ENCODE results near the gene PAFAH1B1. TPM values are rescaled to one million over a fixed set of nuclear protein-coding genes. Genes with fewer than 3 reads are reported as not detected.

PAFAH1B1 gene
- total RNA-seq, 4 donors from 2014 or later, result 24.1 to 145 (median 98.8) TPM

GRCh38 chr17:2609091-2609490 lies 15.6 kb downstream of the PAFAH1B1 start:
- no peak for TF ChIP-seq EP300 (IDR thresholded peaks at IDR 0.05; ENCODE audit: low read depth)
- TF ChIP-seq POLR2A (IDR thresholded peaks at IDR 0.05), result no peak
- no peak for TF ChIP-seq POLR2AphosphoS5 (IDR thresholded peaks at IDR 0.05)
- no peak for TF ChIP-seq CTCF (IDR thresholded peaks at IDR 0.05)
- Histone ChIP-seq H3K27me3 (no peaks in the 10 kb centered on the region), H3K9me3 (no peaks in the 10 kb centered on the region), H3K36me3 (no peaks in the 10 kb centered on the region), H3K27ac (no peak overlapping the region), H3K4me3 (no peak overlapping the region), H3K4me1 (peaks cover 10 to 68% (median 14%) of the 10 kb centered on the region in 4 donors)
- intact Hi-C loops (cut with DNase I; ENCODE audit: low total_unique reads) (no loop called here), in situ Hi-C loops (cut with MboI; ENCODE audit: low pct_ligation_motif_present in 1 of 4, low pct_unique_long_range_greater_than_20kb in 1 of 4, low sequenced_read_pairs in 3 of 4) (no loop called here)
- WGBS, 2 donors (ENCODE audit: low coverage in 1 of 2), result 90 to 94% methylated on average over 3 to 7 of the region's 7 CpGs
- no peak for DNase-seq

GRCh38 chr17:2610195-2611175 lies 17.0 kb downstream of the PAFAH1B1 start:
- H3K4me3 ChIP-seq, result no peak overlapping the region
- WGBS, 2 donors (ENCODE audit: low coverage in 1 of 2), result 57 to 74% methylated on average over 3 of the region's 3 CpGs
- DNase-seq, result no peak
- in situ Hi-C loops (cut with MboI; ENCODE audit: low pct_ligation_motif_present in 1 of 4, low pct_unique_long_range_greater_than_20kb in 1 of 4, low sequenced_read_pairs in 3 of 4), result no loop called here
- no peak overlapping the region for H3K27ac ChIP-seq
- peaks cover 10 to 66% (median 14%) of the 10 kb centered on the region in 4 donors for H3K4me1 ChIP-seq
- intact Hi-C loops (cut with DNase I; ENCODE audit: low total_unique reads), result no loop called here
- H3K9me3 ChIP-seq, result no peaks in the 10 kb centered on the region
- TF ChIP-seq POLR2AphosphoS5 (IDR thresholded peaks at IDR 0.05), result no peak
- TF ChIP-seq EP300 (IDR thresholded peaks at IDR 0.05; ENCODE audit: low read depth), result no peak
- no peak for TF ChIP-seq CTCF (IDR thresholded peaks at IDR 0.05)
- no peak for TF ChIP-seq POLR2A (IDR thresholded peaks at IDR 0.05)
- H3K27me3 ChIP-seq, result no peaks in the 10 kb centered on the region
- H3K36me3 ChIP-seq, result no peaks in the 10 kb centered on the region

- no peaks in the 10 kb centered on the region for H3K9me3 ChIP-seq
- H3K4me1 ChIP-seq, result peaks cover 9 to 71% (median 13%) of the 10 kb centered on the region in 4 donors
- in situ Hi-C loops (cut with MboI; ENCODE audit: low pct_ligation_motif_present in 1 of 4, low pct_unique_long_range_greater_than_20kb in 1 of 4, low sequenced_read_pairs in 3 of 4) (no loop called here), intact Hi-C loops (cut with DNase I; ENCODE audit: low total_unique reads) (no loop called here)
- TF ChIP-seq POLR2AphosphoS5 (IDR thresholded peaks at IDR 0.05) (no peak), EP300 (IDR thresholded peaks at IDR 0.05; ENCODE audit: low read depth) (no peak), POLR2A (IDR thresholded peaks at IDR 0.05) (no peak), CTCF (IDR thresholded peaks at IDR 0.05) (no peak)
- no peak for DNase-seq
- no peaks in the 10 kb centered on the region for H3K27me3 ChIP-seq
- no peak overlapping the region for H3K4me3 ChIP-seq
- H3K36me3 ChIP-seq, result no peaks in the 10 kb centered on the region
- no peak overlapping the region for H3K27ac ChIP-seq
- WGBS, 2 donors (ENCODE audit: low coverage in 1 of 2), result 73 to 80% methylated on average over 7 of the region's 7 CpGs
These were observed 18.2 kb downstream of the PAFAH1B1 start for GRCh38 chr17:2611627-2612026.

DNA sequence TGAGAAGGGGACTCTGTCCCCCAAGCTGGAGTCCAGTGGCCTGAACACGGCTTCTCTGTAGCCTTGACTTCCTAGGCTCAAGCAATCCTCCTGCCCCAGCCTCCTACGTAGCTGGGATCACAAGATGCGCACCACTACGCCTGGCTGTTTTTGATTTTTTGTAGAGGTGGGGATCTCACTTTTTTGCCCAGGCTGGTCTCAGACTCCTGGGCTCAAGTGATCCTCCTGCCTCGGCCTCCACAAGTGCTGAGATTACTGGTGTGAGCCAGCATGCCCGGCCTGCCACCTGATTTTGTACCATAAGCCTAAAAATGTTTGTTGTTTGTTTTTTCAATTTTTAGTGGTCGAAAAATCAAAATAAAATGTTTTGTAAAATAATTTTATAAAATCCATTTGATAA lies 19.2 kb downstream of the PAFAH1B1 start:
- Histone ChIP-seq H3K9me3 (no peaks in the 10 kb centered on the region), H3K27ac (no peak overlapping the region), H3K36me3 (no peaks in the 10 kb centered on the region), H3K4me3 (no peak overlapping the region), H3K4me1 (peaks cover 8 to 75% (median 11%) of the 10 kb centered on the region in 4 donors), H3K27me3 (no peaks in the 10 kb centered on the region)
- intact Hi-C loops (cut with DNase I; ENCODE audit: low total_unique reads) (no loop called here), in situ Hi-C loops (cut with MboI; ENCODE audit: low pct_ligation_motif_present in 1 of 4, low pct_unique_long_range_greater_than_20kb in 1 of 4, low sequenced_read_pairs in 3 of 4) (no loop called here)
- TF ChIP-seq EP300 (IDR thresholded peaks at IDR 0.05; ENCODE audit: low read depth), result no peak
- no peak for TF ChIP-seq POLR2AphosphoS5 (IDR thresholded peaks at IDR 0.05)
- TF ChIP-seq POLR2A (IDR thresholded peaks at IDR 0.05), result no peak
- no peak for TF ChIP-seq CTCF (IDR thresholded peaks at IDR 0.05)
- 95 to 100% methylated on average over 5 to 7 of the region's 7 CpGs for WGBS, 2 donors (ENCODE audit: low coverage in 1 of 2)
- DNase-seq, result no peak

All from transverse colon (tissue), 4 donors.